Measurements from ENCODE around the gene ADORA1. TPM values are rescaled to one million over a fixed set of nuclear protein-coding genes. Genes with fewer than 3 reads are reported as not detected.

Gene ADORA1
- total and polyA plus RNA-seq, 10 of the 15 experiments (the other 5 are each of a cell fraction or from before 2014, with no cell fraction given): not detected

- TF ChIP-seq, protein P1, sequence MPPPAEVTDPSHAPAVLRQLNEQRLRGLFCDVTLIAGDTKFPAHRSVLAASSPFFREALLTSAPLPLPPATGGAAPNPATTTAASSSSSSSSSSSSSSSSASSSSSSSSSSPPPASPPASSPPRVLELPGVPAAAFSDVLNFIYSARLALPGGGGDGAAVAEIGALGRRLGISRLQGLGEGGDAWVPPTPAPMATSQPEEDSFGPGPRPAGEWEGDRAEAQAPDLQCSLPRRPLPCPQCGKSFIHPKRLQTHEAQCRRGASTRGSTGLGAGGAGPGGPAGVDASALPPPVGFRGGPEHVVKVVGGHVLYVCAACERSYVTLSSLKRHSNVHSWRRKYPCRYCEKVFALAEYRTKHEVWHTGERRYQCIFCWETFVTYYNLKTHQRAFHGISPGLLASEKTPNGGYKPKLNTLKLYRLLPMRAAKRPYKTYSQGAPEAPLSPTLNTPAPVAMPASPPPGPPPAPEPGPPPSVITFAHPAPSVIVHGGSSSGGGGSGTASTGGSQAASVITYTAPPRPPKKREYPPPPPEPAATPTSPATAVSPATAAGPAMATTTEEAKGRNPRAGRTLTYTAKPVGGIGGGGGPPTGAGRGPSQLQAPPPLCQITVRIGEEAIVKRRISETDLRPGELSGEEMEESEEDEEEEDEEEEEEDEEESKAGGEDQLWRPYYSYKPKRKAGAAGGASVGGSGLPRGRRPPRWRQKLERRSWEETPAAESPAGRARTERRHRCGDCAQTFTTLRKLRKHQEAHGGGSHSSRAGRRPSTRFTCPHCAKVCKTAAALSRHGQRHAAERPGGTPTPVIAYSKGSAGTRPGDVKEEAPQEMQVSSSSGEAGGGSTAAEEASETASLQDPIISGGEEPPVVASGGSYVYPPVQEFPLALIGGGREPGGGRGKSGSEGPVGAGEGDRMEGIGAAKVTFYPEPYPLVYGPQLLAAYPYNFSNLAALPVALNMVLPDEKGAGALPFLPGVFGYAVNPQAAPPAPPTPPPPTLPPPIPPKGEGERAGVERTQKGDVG (CRISPR knock-in tag; IDR thresholded peaks at IDR 0.05): no peak
- no peak for TF ChIP-seq NFYB (IDR thresholded peaks at IDR 0.05; ENCODE audit: insufficient read depth, low read depth, low read length)
Measured at GRCh38 chr1:203175827-203176241, 48.3 kb downstream of the ADORA1 start (continued).

DNA sequence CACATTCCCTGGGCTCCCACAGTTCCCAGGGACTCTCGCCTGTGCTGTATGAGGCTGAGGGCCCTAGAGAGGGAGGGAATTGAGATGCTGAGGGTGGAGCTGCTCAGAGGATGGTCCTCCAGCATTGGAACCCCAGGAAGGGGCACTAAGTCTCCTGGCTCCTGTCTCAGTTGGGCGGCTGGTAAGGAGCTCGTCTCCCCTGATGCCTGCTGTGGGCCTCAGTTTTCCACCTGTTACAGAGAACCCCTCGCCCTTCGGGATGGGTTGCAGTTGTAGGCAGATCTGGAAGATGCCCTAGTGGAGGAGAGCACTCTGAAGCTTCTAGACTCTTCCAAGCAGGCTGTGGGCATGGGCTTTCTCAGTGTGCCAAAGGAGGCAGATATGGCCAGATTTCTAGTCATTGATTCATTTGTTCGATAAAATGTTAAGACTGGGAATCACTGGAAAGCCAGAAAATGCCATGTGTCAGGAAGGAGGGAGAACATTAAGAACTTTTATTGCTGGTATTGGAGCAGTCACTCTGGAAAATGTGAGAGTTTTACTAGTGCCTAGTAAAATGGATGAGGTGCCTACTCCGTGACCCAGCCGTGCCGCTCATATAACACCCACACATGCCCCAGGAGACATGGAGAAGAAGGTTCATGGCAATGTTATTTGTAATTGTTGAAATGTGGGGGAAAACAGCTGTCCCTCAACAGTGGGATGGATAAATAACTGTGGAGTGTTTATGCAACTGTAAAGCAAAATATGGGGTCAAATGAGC is 48.9 kb downstream of the ADORA1 start:
- DNase-seq (ENCODE audit: low read depth, low spot score) (no peak), ATAC-seq (no peak), FAIRE-seq (no peak)
- Histone ChIP-seq H3K4me1 (ENCODE audit: control insufficient read depth, insufficient read depth, low read length) (peaks cover 7% of the 10 kb centered on the region; the same call in 1 of the 2 replicates), H3K27ac (ENCODE audit: control insufficient read depth, insufficient read depth) (no peak overlapping the region), H3K9ac (ENCODE audit: control insufficient read depth, insufficient read depth, low read length) (no peak overlapping the region), H2AFZ (ENCODE audit: control insufficient read depth, low read depth, low read length) (no peak overlapping the region), H3K4me3 (no peak overlapping the region), H3K27me3 (replicated peaks in 1 of 2; ENCODE audit: control insufficient read depth in 2 of 2, insufficient read depth in 2 of 2, low read length in 1 of 2) (no peaks in the 10 kb centered on the region; a peak in 1 of 4 replicates), H3K79me2 (ENCODE audit: control insufficient read depth, insufficient read depth, low read length) (no peaks in the 10 kb centered on the region), H3K36me3 (ENCODE audit: control insufficient read depth in 2 of 2, insufficient read depth in 2 of 2, low read length in 1 of 2) (no peaks in the 10 kb centered on the region), H3K4me2 (ENCODE audit: control insufficient read depth, insufficient read depth) (no peak overlapping the region), H3K9me3 (replicated peaks; ENCODE audit: control insufficient read depth, insufficient read depth, low read length) (no peaks in the 10 kb centered on the region), H4K20me1 (ENCODE audit: control insufficient read depth, insufficient read depth) (no peaks in the 10 kb centered on the region)
- TF ChIP-seq ZNF207 (IDR thresholded peaks at IDR 0.05; ENCODE audit: borderline replicate concordance) (no peak), MYB (IDR thresholded peaks at IDR 0.05; ENCODE audit: borderline replicate concordance, low read depth, low read length) (no peak), CHD4 (IDR thresholded peaks at IDR 0.05) (no peak), E2F8 (IDR thresholded peaks at IDR 0.05; ENCODE audit: low read depth, partially characterized antibody) (no peak), TARDBP (IDR thresholded peaks at IDR 0.05; ENCODE audit: borderline replicate concordance) (no peak)
- TF ChIP-seq, protein P2, sequence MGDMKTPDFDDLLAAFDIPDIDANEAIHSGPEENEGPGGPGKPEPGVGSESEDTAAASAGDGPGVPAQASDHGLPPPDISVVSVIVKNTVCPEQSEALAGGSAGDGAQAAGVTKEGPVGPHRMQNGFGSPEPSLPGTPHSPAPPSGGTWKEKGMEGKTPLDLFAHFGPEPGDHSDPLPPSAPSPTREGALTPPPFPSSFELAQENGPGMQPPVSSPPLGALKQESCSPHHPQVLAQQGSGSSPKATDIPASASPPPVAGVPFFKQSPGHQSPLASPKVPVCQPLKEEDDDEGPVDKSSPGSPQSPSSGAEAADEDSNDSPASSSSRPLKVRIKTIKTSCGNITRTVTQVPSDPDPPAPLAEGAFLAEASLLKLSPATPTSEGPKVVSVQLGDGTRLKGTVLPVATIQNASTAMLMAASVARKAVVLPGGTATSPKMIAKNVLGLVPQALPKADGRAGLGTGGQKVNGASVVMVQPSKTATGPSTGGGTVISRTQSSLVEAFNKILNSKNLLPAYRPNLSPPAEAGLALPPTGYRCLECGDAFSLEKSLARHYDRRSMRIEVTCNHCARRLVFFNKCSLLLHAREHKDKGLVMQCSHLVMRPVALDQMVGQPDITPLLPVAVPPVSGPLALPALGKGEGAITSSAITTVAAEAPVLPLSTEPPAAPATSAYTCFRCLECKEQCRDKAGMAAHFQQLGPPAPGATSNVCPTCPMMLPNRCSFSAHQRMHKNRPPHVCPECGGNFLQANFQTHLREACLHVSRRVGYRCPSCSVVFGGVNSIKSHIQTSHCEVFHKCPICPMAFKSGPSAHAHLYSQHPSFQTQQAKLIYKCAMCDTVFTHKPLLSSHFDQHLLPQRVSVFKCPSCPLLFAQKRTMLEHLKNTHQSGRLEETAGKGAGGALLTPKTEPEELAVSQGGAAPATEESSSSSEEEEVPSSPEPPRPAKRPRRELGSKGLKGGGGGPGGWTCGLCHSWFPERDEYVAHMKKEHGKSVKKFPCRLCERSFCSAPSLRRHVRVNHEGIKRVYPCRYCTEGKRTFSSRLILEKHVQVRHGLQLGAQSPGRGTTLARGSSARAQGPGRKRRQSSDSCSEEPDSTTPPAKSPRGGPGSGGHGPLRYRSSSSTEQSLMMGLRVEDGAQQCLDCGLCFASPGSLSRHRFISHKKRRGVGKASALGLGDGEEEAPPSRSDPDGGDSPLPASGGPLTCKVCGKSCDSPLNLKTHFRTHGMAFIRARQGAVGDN (IDR thresholded peaks at IDR 0.05): no peak
- RAD21 ChIA-PET (ENCODE audit: unreplicated experiment): interaction anchor here (1.4 to 1.7 kb wide), 2 partner anchors 10 to 40 kb away, joined by 4 to 9 read pairs; no protein-coding TSS in a partner anchor
- SMC1A ChIA-PET (ENCODE audit: uncharacterized antibody, unreplicated experiment): interaction anchor here (0.7 to 1.2 kb wide), 2 partner anchors 59 to 137 kb away, joined by 3 read pairs; no protein-coding TSS in a partner anchor
- POLR2A ChIA-PET: no interaction called here
- in situ Hi-C loops (cut with MboI): no loop called here
- CTCF ChIA-PET: interaction anchor here (0.8 to 2.1 kb wide), 7 partner anchors 9 to 526 kb away, joined by 3 to 18 read pairs (median 4); partner anchors contain the start of gene CHI3L1
- 18% methylated on average over 9 of the region's 9 CpGs for WGBS (ENCODE audit: insufficient coverage, insufficient replicate concordance, low lambda C conversion rate, missing lambda C conversion rate)
- intact Hi-C loops (cut with micrococcal nuclease; ENCODE audit: unreplicated experiment): no loop called here
- no TSS peak for BruUV-seq (replicated peaks)

All from GM12878 (cell line).